Esophagus squamous epithelium (tissue), 5 donors: Measurements from ENCODE around the gene CCDC197. TPM values are rescaled to one million over a fixed set of nuclear protein-coding genes. Genes with fewer than 3 reads are reported as not detected.

Experiments
- DNase-seq: peaks from one replicate; lab custom pipeline; 2025; lab: John Stamatoyannopoulos, UW
- H3K27ac ChIP-seq, 4 donors: fragments of 200-600 bp; sonication (generic); one replicate each; pipeline ENCODE4 v1.5.1; 2016 to 2019; ENCODE audit warnings: mild to moderate bottlenecking in 1 of 4
- H3K27me3 ChIP-seq, 4 donors: fragments of 200-600 bp; sonication (generic); 1 replicate in 3 of 4; 2 replicates in 1 of 4; pipeline versions ENCODE4 v1.5.1 to v1.6.0; 2017 to 2021; ENCODE audit warnings: antibody characterized with exemption in 1 of 4
- H3K36me3 ChIP-seq, 3 donors: fragments of 200-600 bp; sonication (generic); one replicate each; pipeline ENCODE4 v1.5.1; 2016 to 2019
- H3K4me1 ChIP-seq, 3 donors: fragments of 200-600 bp; sonication (generic); one replicate each; pipeline ENCODE4 v1.5.1; 2017 to 2019
- H3K4me3 ChIP-seq, 4 donors: fragments of 200-600 bp; sonication (generic); 1 replicate in 3 of 4; 2 replicates in 1 of 4; pipeline ENCODE4 v1.5.1; 2016 to 2019; ENCODE audit warnings: mild to moderate bottlenecking in 2 of 4, moderate library complexity in 1 of 4
- H3K9me3 ChIP-seq, 3 donors: fragments of 200-600 bp; sonication (generic); one replicate each; pipeline ENCODE4 v1.5.1; 2016 to 2019
- CTCF ChIP-seq, 6 experiments: fragments of 450-650 bp in 4 of 6; fragments of 200-600 bp in 2 of 6; sonication (generic) in 2 of 6; IDR thresholded peaks; one replicate each; pipeline ENCODE4 v1.5.1; 2016 to 2019; ENCODE audit warnings: antibody characterized with exemption in 6 of 6, mild to moderate bottlenecking in 4 of 6, moderate library complexity in 4 of 6
- POLR2A ChIP-seq, 4 donors: fragments of 450-650 bp; IDR thresholded peaks; one replicate each; pipeline ENCODE4 v1.6.1; 2017; ENCODE audit warnings: antibody characterized with exemption in 4 of 4, mild to moderate bottlenecking in 4 of 4, moderate library complexity in 3 of 4
- WGBS, 2 donors: methylation state at CpG; one replicate each; pipeline ENCODE4 v1.1.5; 2018; 5-methylcytosine and 5-hydroxymethylcytosine counted together
- intact Hi-C: fragments of 100-400 bp; cut with DNase I; formaldehyde crosslinking; loops from one replicate; pipeline ENCODE4 v1.15.0; 2022
- total RNA-seq, 4 donors: library from RNA; depleted of rRNA; stranded (reverse); fragments of >200 nt; gene quantifications; one replicate each; pipeline ENCODE4 v1.1.0, GENCODE V29; 2016
- donor health status: DM: yes; HTN: yes; CAD: no.

CCDC197 gene
- total RNA-seq, 4 donors from 2014 or later = not detected

- H3K27ac ChIP-seq = no peak overlapping the region
- DNase-seq = no peak
These were observed 48.7 kb downstream of the CCDC197 start for GRCh38 chr14:94045563-94046345.

DNA sequence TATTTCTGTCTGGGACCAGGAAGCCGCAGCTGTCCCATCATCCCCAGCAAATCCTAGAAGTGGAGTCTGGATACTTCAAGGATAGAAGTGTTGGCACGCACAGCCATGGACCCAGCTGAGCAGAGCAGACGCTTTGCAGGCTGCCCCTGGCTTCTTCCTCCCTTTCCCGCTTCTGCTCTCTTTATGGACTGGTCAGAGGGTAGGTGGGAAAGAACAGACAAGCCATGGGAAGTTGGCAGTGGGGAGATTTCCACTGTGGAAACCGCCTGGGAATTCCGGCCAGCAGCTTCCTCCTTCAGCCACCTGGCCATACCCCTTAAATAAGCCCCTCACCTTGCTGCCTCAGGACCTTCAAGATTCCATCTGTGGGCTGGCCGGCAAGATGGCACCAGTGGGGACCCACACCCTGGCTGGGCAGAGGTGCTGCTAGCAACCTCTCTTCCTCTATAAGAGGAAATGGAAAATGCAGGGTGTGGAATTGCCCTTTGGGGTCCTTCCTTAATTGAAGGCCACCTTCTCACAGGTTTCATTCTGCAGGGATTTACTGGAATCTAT, 49.7 kb downstream of the CCDC197 start:
- no peaks in the 10 kb centered on the region for H3K27me3 ChIP-seq
- 70 to 80% methylated on average over 2 to 3 of the region's 7 CpGs for WGBS, 2 donors
- H3K4me1 ChIP-seq = peaks cover 0 to 18% (median 0%) of the 10 kb centered on the region in 3 donors
- H3K27ac ChIP-seq = no peak overlapping the region
- H3K4me3 ChIP-seq = no peak overlapping the region
- H3K36me3 ChIP-seq = peaks cover 9 to 92% (median 35%) of the 10 kb centered on the region in 3 donors
- DNase-seq = no peak
- TF ChIP-seq POLR2A (IDR thresholded peaks at IDR 0.05) = no peak
- no peak for TF ChIP-seq CTCF (IDR thresholded peaks at IDR 0.05)
- intact Hi-C loops = no loop called here
- H3K9me3 ChIP-seq = no peaks in the 10 kb centered on the region

More at GRCh38 chr14:94045563-94046345, 48.7 kb downstream of the CCDC197 start:
- H3K4me3 ChIP-seq = no peak overlapping the region
- peaks cover 9 to 82% (median 25%) of the 10 kb centered on the region in 3 donors for H3K36me3 ChIP-seq
- peaks cover 0 to 11% (median 0%) of the 10 kb centered on the region in 3 donors for H3K4me1 ChIP-seq
- TF ChIP-seq POLR2A (IDR thresholded peaks at IDR 0.05) = no peak
- no peak for TF ChIP-seq CTCF (IDR thresholded peaks at IDR 0.05)
- H3K27me3 ChIP-seq = no peaks in the 10 kb centered on the region
- WGBS, 2 donors = 85 to 86% methylated on average over 14 to 18 of the region's 19 CpGs
- intact Hi-C loops = no loop called here
- H3K9me3 ChIP-seq = no peaks in the 10 kb centered on the region

- Histone ChIP-seq H3K27me3 (no peaks in the 10 kb centered on the region), H3K9me3 (no peaks in the 10 kb centered on the region), H3K36me3 (peaks cover 11 to 100% (median 36%) of the 10 kb centered on the region in 3 donors), H3K4me1 (peaks cover 0 to 13% (median 0%) of the 10 kb centered on the region in 3 donors), H3K27ac (no peak overlapping the region), H3K4me3 (no peak overlapping the region)
- TF ChIP-seq POLR2A (IDR thresholded peaks at IDR 0.05) (no peak), CTCF (IDR thresholded peaks at IDR 0.05) (no peak)
- 92 to 93% methylated on average over 3 of the region's 3 CpGs for WGBS, 2 donors
- DNase-seq = no peak
- intact Hi-C loops = no loop called here
These were observed 50.5 kb downstream of the CCDC197 start for GRCh38 chr14:94047581-94047980.

DNA sequence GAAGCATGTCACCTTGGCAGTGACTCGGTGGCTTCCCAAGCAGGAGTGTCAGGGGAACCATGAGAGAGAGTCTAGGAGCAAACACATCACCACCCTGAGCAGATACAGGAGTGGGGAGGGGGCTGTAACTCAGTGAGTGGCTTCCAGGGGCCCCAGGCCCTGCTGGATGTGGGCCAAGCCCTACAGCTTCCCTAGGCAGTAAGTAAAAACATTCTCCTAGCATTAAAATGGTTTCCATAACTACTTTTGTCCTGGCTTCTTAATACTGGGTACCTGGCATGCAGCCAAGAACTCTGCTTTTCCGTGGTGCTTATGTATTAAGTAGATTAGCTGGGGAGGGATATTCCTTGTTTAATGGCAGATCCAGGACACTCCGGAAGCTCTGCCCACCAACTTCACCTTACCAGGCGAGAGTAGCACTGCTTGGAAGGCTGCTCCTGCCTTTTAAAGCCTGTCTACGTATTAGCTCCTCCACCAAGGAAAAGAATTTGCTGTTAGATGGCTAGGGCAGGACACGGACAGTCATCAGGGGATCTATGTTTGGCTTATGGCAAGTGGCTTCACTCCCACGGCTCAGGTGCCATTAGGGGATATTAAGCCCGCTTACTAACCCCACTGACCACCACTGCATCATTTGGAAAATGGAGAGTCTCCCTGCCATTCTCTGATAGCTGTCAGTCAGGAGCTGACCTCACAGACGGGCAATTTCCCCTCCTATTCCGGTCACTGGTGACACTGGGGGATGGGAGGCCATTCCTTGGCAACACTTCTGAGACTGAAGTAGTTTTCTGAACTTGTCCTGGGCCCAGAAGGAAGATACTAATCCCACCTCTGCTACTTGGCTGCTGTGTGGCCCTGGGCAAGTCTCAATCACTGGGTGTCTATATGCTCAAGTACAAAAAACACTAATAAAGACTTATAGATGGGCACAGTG, 51.9 kb downstream of the CCDC197 start:
- no peak overlapping the region for H3K4me3 ChIP-seq
- TF ChIP-seq POLR2A (IDR thresholded peaks at IDR 0.05) (no peak), CTCF (IDR thresholded peaks at IDR 0.05) (no peak)
- 76 to 81% methylated on average over 9 to 10 of the region's 10 CpGs for WGBS, 2 donors
- intact Hi-C loops = no loop called here
- H3K27ac ChIP-seq = no peak overlapping the region
- peaks cover 0 to 12% (median 0%) of the 10 kb centered on the region in 3 donors for H3K4me1 ChIP-seq
- no peak for DNase-seq
- peaks cover 16 to 100% (median 42%) of the 10 kb centered on the region in 3 donors for H3K36me3 ChIP-seq
- H3K27me3 ChIP-seq = no peaks in the 10 kb centered on the region
- no peaks in the 10 kb centered on the region for H3K9me3 ChIP-seq
